ENCODE results near the gene RNF25.

GRCh38 chr2:218718058-218718457, 46.3 kb upstream of the RNF25 start:
- TF ChIP-seq POLR2A (IDR thresholded peaks at IDR 0.05) (no peak), CTCF (IDR thresholded peaks at IDR 0.05) (no peak)
